Measurements from ENCODE around the gene RAB8A.
"Not testable (repeated sequence)": the region's sequence is repeated elsewhere in the genome, so short reads cannot be mapped to it uniquely, and the experiment has no call there.

The RAB8A gene

GRCh38 chr19:16112778-16113177, 1.1 kb downstream of the RAB8A start:
- no peak for DNase-seq (ENCODE audit: low spot score)

- DNase-seq (ENCODE audit: low spot score): no peak
Measured at GRCh38 chr19:16113727-16114126, 2.0 kb downstream of the RAB8A start.

- DNase-seq (ENCODE audit: low spot score): no peak
Measured at GRCh38 chr19:16115301-16116039, 3.8 kb downstream of the RAB8A start.

GRCh38 chr19:16116067-16116466, 4.4 kb downstream of the RAB8A start:
- DNase-seq (ENCODE audit: low spot score): no peak

GRCh38 chr19:16117594-16118033, 5.9 kb downstream of the RAB8A start:
- DNase-seq (ENCODE audit: low spot score): no peak

- no peak for DNase-seq (ENCODE audit: low spot score)
Measured at GRCh38 chr19:16118489-16119033, 6.9 kb downstream of the RAB8A start.

GRCh38 chr19:16119075-16119857, 7.6 kb downstream of the RAB8A start:
- not testable (repeated sequence) for DNase-seq (ENCODE audit: low spot score)

GRCh38 chr19:16121141-16121540, 9.5 kb downstream of the RAB8A start:
- no peak for DNase-seq (ENCODE audit: low spot score)

- no peak for DNase-seq (ENCODE audit: low spot score)
Measured at GRCh38 chr19:16121967-16122366, 10.3 kb downstream of the RAB8A start.

- no peak for DNase-seq (ENCODE audit: low spot score)
Measured at GRCh38 chr19:16124953-16125352, 13.3 kb downstream of the RAB8A start.

- DNase-seq (ENCODE audit: low spot score): no peak
Measured at GRCh38 chr19:16125737-16126495, 14.2 kb downstream of the RAB8A start.

- no peak for DNase-seq (ENCODE audit: low spot score)
Measured at GRCh38 chr19:16127080-16127479, 15.4 kb downstream of the RAB8A start.

GRCh38 chr19:16127776-16128371, 16.2 kb downstream of the RAB8A start:
- DNase-seq (ENCODE audit: low spot score): no peak

GRCh38 chr19:16131648-16132047, 20.0 kb downstream of the RAB8A start:
- no peak for DNase-seq (ENCODE audit: low spot score)

- DNase-seq (ENCODE audit: low spot score): no peak
Measured at GRCh38 chr19:16133818-16134217, 22.1 kb downstream of the RAB8A start.

GRCh38 chr19:16134510-16134909, 22.8 kb downstream of the RAB8A start:
- DNase-seq (ENCODE audit: low spot score): no peak

- DNase-seq (ENCODE audit: low spot score): no peak
Measured at GRCh38 chr19:16135430-16136127, 23.9 kb downstream of the RAB8A start.

- DNase-seq (ENCODE audit: low spot score): no peak
Measured at GRCh38 chr19:16136185-16136999, 24.7 kb downstream of the RAB8A start.

GRCh38 chr19:16139752-16140151, 28.1 kb downstream of the RAB8A start:
- DNase-seq (ENCODE audit: low spot score): no peak

- no peak for DNase-seq (ENCODE audit: low spot score)
Measured at GRCh38 chr19:16141043-16141442, 29.4 kb downstream of the RAB8A start.

Measured in HuH-7 (cell line).